ENCODE measurements around the gene SLCO4A1. TPM values are rescaled to one million over a fixed set of nuclear protein-coding genes. Genes with fewer than 3 reads are reported as not detected.

The SLCO4A1 gene
- total and polyA plus RNA-seq, 2 donors (not counting 1 experiment from before 2014, with no cell fraction given) = 2.1 to 79.5 TPM

- ChIA-PET CTCF (interaction anchor here (1.0 kb wide), 1 partner anchor 144 kb away, joined by 3 read pairs; no protein-coding TSS in a partner anchor), POLR2A (no interaction called here)
- Histone ChIP-seq H2AFZ (ENCODE audit: insufficient read depth, low read depth, low read length, poor library complexity, severe bottlenecking) (no peak overlapping the region), H3K27me3 (replicated peaks in 1 of 4; ENCODE audit: control extremely low read depth in 1 of 4, control insufficient read depth in 3 of 4, insufficient read depth in 4 of 4, low read length in 3 of 4) (no peaks in the 10 kb centered on the region), H3K4me2 (replicated peaks; ENCODE audit: low read depth, low read length, poor library complexity, severe bottlenecking) (no peak overlapping the region), H3K79me2 (ENCODE audit: control insufficient read depth, insufficient read depth, low read length) (peaks cover 12% of the 10 kb centered on the region), H3K36me3 (replicated peaks in 1 of 2; ENCODE audit: control extremely low read depth in 1 of 2, control insufficient read depth in 1 of 2, extremely low read depth in 1 of 2, insufficient read depth in 2 of 2, low read length in 1 of 2) (no peaks in the 10 kb centered on the region), H3K9ac (ENCODE audit: low read length) (no peak overlapping the region), H4K20me1 (ENCODE audit: control insufficient read depth, insufficient read depth, low read length, poor library complexity, severe bottlenecking) (no peaks in the 10 kb centered on the region), H3K9me3 (ENCODE audit: control extremely low read depth in 1 of 3, control insufficient read depth in 2 of 3, insufficient read depth in 1 of 3, low read length in 2 of 3) (no peaks in the 10 kb centered on the region), H3K4me1 (ENCODE audit: control insufficient read depth in 2 of 2, insufficient read depth in 2 of 2, low read length in 2 of 2) (no peaks in the 10 kb centered on the region), H3K4me3 (ENCODE audit: control extremely low read depth in 1 of 5, extremely low read depth in 1 of 5, insufficient read depth in 1 of 5, low read depth in 2 of 5, low read length in 4 of 5) (no peak overlapping the region), H3K27ac (ENCODE audit: low read length in 2 of 2) (no peak overlapping the region)
- H3K9me3 Mint-ChIP-seq (ENCODE audit: insufficient read depth) = no peaks in the 10 kb centered on the region
- no peaks in the 10 kb centered on the region for H3K27me3 Mint-ChIP-seq
- no peak overlapping the region for H3K4me3 Mint-ChIP-seq
- no peaks in the 10 kb centered on the region for H3K4me1 Mint-ChIP-seq
- intact Hi-C loops (cut with micrococcal nuclease) = no loop called here
- WGBS (ENCODE audit: insufficient coverage) = 93% methylated on average over 18 of the region's 18 CpGs
- TF ChIP-seq EZH2 (IDR thresholded peaks at IDR 0.05; ENCODE audit: borderline replicate concordance, insufficient read depth, low read depth, low read length, poor library complexity, severe bottlenecking) = no peak
- peak overlapping the region; percentile 46 for H3K27ac Mint-ChIP-seq
- ATAC-seq (ENCODE audit: low read depth) (no peak), DNase-seq (no peak)
Observed at GRCh38 chr20:62664019-62664971, 22.0 kb downstream of the SLCO4A1 start.

GRCh38 chr20:62665153-62665754 is 23.0 kb downstream of the SLCO4A1 start:
- no peaks in the 10 kb centered on the region for H3K9me3 ChIP-seq (ENCODE audit: control extremely low read depth in 1 of 3, control insufficient read depth in 2 of 3, insufficient read depth in 1 of 3, low read length in 2 of 3)
- H3K27me3 ChIP-seq (replicated peaks in 1 of 4; ENCODE audit: control extremely low read depth in 1 of 4, control insufficient read depth in 3 of 4, insufficient read depth in 4 of 4, low read length in 3 of 4) = no peaks in the 10 kb centered on the region
- CTCF ChIA-PET = interaction anchor here (0.9 to 1.0 kb wide), 2 partner anchors 16 to 143 kb away, joined by 3 read pairs; no protein-coding TSS in a partner anchor
- no peak overlapping the region for H3K4me3 Mint-ChIP-seq
- TF ChIP-seq CTCF (IDR thresholded peaks at IDR 0.05) (no peak), EZH2 (IDR thresholded peaks at IDR 0.05; ENCODE audit: borderline replicate concordance, insufficient read depth, low read depth, low read length, poor library complexity, severe bottlenecking) (no peak)
- no peaks in the 10 kb centered on the region for H3K9me3 Mint-ChIP-seq (ENCODE audit: insufficient read depth)
- H3K27ac Mint-ChIP-seq = peak overlapping the region; percentile 46
- peaks cover 4% of the 10 kb centered on the region for H3K79me2 ChIP-seq (ENCODE audit: control insufficient read depth, insufficient read depth, low read length)
- WGBS (ENCODE audit: insufficient coverage) = over 99% methylated on average over 12 of the region's 12 CpGs
- intact Hi-C loops (cut with micrococcal nuclease) = no loop called here
- no peaks in the 10 kb centered on the region for H3K36me3 ChIP-seq (replicated peaks in 1 of 2; ENCODE audit: control extremely low read depth in 1 of 2, control insufficient read depth in 1 of 2, extremely low read depth in 1 of 2, insufficient read depth in 2 of 2, low read length in 1 of 2)
- H3K27me3 Mint-ChIP-seq = no peaks in the 10 kb centered on the region
- DNase-seq = no peak
- no peak overlapping the region for H2AFZ ChIP-seq (ENCODE audit: insufficient read depth, low read depth, low read length, poor library complexity, severe bottlenecking)
- H3K27ac ChIP-seq (ENCODE audit: low read length in 2 of 2) = no peak overlapping the region
- no peak overlapping the region for H3K9ac ChIP-seq (ENCODE audit: low read length)
- ATAC-seq (ENCODE audit: low read depth) = no peak
- H3K4me1 Mint-ChIP-seq = no peaks in the 10 kb centered on the region
- H3K4me1 ChIP-seq (ENCODE audit: control insufficient read depth in 2 of 2, insufficient read depth in 2 of 2, low read length in 2 of 2) = no peaks in the 10 kb centered on the region
- H4K20me1 ChIP-seq (ENCODE audit: control insufficient read depth, insufficient read depth, low read length, poor library complexity, severe bottlenecking) = no peaks in the 10 kb centered on the region
- H3K4me2 ChIP-seq (replicated peaks; ENCODE audit: low read depth, low read length, poor library complexity, severe bottlenecking) = no peak overlapping the region
- no peak overlapping the region for H3K4me3 ChIP-seq (ENCODE audit: control extremely low read depth in 1 of 5, extremely low read depth in 1 of 5, insufficient read depth in 1 of 5, low read depth in 2 of 5, low read length in 4 of 5)
- POLR2A ChIA-PET = no interaction called here

All from B cell (primary cell).